Activated CD8-positive, alpha-beta T cell treated with anti-CD3 and anti-CD28 coated beads for 36 hours (primary cell): ENCODE results near the gene CBLL1. TPM values are rescaled to one million over a fixed set of nuclear protein-coding genes. Genes with fewer than 3 reads are reported as not detected.

ENCODE experiments used
- ATAC-seq: fragments of 200-7000 bp; cut with Tn5 transposase; one replicate; pipeline ENCODE4 v1.10.0; 2021; ENCODE audit warnings: mild to moderate bottlenecking, moderate library complexity
- CTCF ChIA-PET: fragments of 350-600 bp; sonication (Branson Sonifier 250); formaldehyde crosslinking; loops from one replicate; lab custom pipeline; 2021; ENCODE audit warnings: antibody characterized with exemption; lab: Charles Lee
- POLR2A ChIA-PET: fragments of 350-600 bp; sonication (Branson Sonifier 250); formaldehyde crosslinking; loops from one replicate; lab custom pipeline; 2021; ENCODE audit warnings: antibody characterized with exemption; lab: Charles Lee
- DNase-seq: peaks from one replicate; pipeline ENCODE4 v3.0.0-alpha.2; 2020
- H3K27ac Mint-ChIP-seq: one replicate; pipeline ENCODE4 v1.8.0; 2021; ENCODE audit warnings: mild to moderate bottlenecking, mixed read lengths
- H3K27me3 Mint-ChIP-seq: one replicate; pipeline ENCODE4 v1.8.0; 2021; ENCODE audit warnings: mixed read lengths
- H3K36me3 Mint-ChIP-seq: one replicate; pipeline ENCODE4 v1.8.0; 2021; ENCODE audit warnings: low read depth, mixed read lengths
- H3K4me1 Mint-ChIP-seq: one replicate; pipeline ENCODE4 v1.8.0; 2021; ENCODE audit warnings: low read depth, mixed read lengths
- H3K4me3 Mint-ChIP-seq: one replicate; pipeline ENCODE4 v1.8.0; 2021; ENCODE audit warnings: mild to moderate bottlenecking, moderate library complexity, mixed read lengths
- H3K9me3 Mint-ChIP-seq: one replicate; pipeline ENCODE4 v1.8.0; 2021; ENCODE audit warnings: mixed read lengths
- intact Hi-C: fragments of 100-400 bp; cut with micrococcal nuclease; formaldehyde crosslinking; loops from one replicate; pipeline ENCODE4 v1.10.0; 2022
- total RNA-seq, 2 experiments: library from RNA; stranded (reverse); gene quantifications; one replicate each; pipeline ENCODE4 v1.2.3, GENCODE V29; 2021
- TF ChIP-seq, protein P1 (sequence below): fragments of 200-600 bp; IDR thresholded peaks from one replicate; pipeline ENCODE4 v1.8.0; 2022; ENCODE audit warnings: antibody characterized with exemption, mild to moderate bottlenecking

CBLL1 gene
- total RNA-seq, 2 experiments from 2014 or later = 31.7 to 38.2 TPM

DNA sequence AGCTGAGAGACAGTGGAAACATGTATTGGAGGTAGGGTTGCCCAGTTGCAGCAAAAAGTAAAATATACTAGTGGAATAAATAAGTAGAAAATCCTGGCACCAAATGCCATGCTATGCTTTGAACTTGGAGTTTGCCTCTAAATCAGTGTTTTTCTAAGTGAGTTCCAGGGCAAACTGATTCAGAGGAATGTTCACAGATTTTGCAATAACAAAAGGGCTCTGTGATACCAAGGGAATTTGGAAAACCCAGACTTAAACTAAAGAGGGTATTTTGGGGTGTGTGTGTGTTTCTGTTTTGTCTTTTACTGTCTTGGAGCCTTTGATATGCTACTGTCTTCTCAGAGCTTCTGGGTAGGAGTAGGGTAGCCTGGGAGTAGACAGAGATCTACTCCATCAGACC, 43.4 kb upstream of the CBLL1 start:
- CTCF ChIA-PET = interaction anchor here (1.0 kb wide), 1 partner anchor 24 kb away, joined by 4 read pairs; no protein-coding TSS in a partner anchor
- Mint-ChIP-seq H3K27me3 (peaks cover 4% of the 10 kb centered on the region), H3K27ac (no peak overlapping the region), H3K36me3 (no peaks in the 10 kb centered on the region), H3K9me3 (no peaks in the 10 kb centered on the region), H3K4me3 (no peak overlapping the region), H3K4me1 (peaks cover 9% of the 10 kb centered on the region)
- TF ChIP-seq, protein P1, sequence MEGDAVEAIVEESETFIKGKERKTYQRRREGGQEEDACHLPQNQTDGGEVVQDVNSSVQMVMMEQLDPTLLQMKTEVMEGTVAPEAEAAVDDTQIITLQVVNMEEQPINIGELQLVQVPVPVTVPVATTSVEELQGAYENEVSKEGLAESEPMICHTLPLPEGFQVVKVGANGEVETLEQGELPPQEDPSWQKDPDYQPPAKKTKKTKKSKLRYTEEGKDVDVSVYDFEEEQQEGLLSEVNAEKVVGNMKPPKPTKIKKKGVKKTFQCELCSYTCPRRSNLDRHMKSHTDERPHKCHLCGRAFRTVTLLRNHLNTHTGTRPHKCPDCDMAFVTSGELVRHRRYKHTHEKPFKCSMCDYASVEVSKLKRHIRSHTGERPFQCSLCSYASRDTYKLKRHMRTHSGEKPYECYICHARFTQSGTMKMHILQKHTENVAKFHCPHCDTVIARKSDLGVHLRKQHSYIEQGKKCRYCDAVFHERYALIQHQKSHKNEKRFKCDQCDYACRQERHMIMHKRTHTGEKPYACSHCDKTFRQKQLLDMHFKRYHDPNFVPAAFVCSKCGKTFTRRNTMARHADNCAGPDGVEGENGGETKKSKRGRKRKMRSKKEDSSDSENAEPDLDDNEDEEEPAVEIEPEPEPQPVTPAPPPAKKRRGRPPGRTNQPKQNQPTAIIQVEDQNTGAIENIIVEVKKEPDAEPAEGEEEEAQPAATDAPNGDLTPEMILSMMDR = no peak
- POLR2A ChIA-PET = interaction anchor here (1.1 kb wide), 1 partner anchor 11 kb away, joined by 3 read pairs; no protein-coding TSS in a partner anchor
- DNase-seq = no peak
- ATAC-seq = no peak
- intact Hi-C loops = no loop called here

DNA sequence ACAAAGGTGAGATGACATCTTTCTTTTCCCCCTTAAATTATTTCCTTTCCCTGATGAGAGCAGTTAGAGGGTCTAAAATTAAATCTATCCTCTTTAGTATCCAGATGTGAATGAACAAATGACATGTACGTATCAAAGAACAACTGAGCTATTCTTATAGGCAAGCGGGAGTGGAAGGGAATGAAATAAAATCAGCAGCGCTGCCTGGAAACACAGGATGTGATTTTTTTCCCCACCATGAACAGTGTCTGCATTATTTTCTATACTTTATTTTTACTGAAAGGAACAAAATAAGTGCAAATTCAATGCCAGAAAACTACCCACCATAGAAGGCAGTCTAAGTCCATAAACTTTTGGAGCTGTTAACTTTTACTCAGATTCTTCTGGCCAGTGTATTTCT, 42.8 kb upstream of the CBLL1 start:
- ATAC-seq (no peak), DNase-seq (no peak)
- TF ChIP-seq, protein P1 = no peak
- POLR2A ChIA-PET = interaction anchor here (1.1 kb wide), 1 partner anchor 10 kb away, joined by 3 read pairs; no protein-coding TSS in a partner anchor
- Mint-ChIP-seq H3K27me3 (peaks cover 4% of the 10 kb centered on the region), H3K4me3 (no peak overlapping the region), H3K27ac (no peak overlapping the region), H3K9me3 (no peaks in the 10 kb centered on the region), H3K4me1 (peaks cover 9% of the 10 kb centered on the region), H3K36me3 (no peaks in the 10 kb centered on the region)
- CTCF ChIA-PET = interaction anchor here (0.9 to 1.0 kb wide), 3 partner anchors 9 to 23 kb away, joined by 3 to 4 read pairs (median 4); no protein-coding TSS in a partner anchor
- intact Hi-C loops = no loop called here

DNA sequence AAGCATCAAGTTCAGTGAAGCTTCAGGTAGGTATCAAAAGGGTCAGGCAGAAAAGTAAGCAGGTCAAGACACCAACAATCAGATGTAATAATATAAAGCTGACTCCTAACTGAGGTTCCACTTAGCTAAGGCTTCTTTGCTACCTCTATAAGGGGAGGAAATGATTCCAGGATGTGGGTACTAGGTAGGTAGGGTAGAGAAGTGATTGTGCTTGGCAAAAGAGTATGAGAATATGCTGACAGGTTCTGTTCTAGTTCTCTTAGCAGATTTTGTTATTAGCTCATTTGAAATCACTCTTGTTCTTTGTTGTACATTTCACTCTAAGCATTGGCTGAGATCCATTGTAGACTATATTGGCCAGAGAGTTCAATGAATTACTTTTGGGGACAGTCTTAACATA, 40.7 kb upstream of the CBLL1 start:
- Mint-ChIP-seq H3K9me3 (no peaks in the 10 kb centered on the region), H3K4me3 (no peak overlapping the region), H3K4me1 (peaks cover 2% of the 10 kb centered on the region), H3K27me3 (peaks cover 2% of the 10 kb centered on the region), H3K36me3 (no peaks in the 10 kb centered on the region), H3K27ac (no peak overlapping the region)
- DNase-seq (no peak), ATAC-seq (no peak)
- CTCF ChIA-PET = interaction anchor here (1.1 kb wide), 1 partner anchor 176 kb away, joined by 3 read pairs; no protein-coding TSS in a partner anchor
- intact Hi-C loops = no loop called here
- POLR2A ChIA-PET = no interaction called here
- TF ChIP-seq, protein P1 = no peak

DNA sequence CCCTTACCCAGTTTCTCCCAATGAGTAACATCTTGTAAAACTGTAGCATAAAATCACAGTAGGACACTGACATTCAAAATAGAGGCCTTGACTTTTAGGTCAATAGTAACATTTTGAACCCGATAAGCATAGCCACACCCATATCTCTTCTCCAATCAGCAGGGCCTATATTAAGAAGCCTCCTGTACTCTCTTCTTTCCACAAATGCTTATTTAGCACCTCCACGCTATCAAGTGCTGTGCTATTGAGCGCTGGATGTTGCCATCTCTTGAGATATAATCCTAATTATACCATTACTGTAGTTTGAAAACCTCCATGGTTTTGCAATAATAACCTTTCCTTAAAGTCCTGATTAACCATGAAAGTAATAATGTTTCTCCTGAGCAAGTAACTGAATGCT, 40.1 kb upstream of the CBLL1 start:
- Mint-ChIP-seq H3K36me3 (no peaks in the 10 kb centered on the region), H3K27ac (no peak overlapping the region), H3K4me1 (peaks cover 2% of the 10 kb centered on the region), H3K4me3 (no peak overlapping the region), H3K9me3 (no peaks in the 10 kb centered on the region), H3K27me3 (peaks cover 2% of the 10 kb centered on the region)
- TF ChIP-seq, protein P1 = no peak
- ATAC-seq (no peak), DNase-seq (no peak)
- POLR2A ChIA-PET = no interaction called here
- CTCF ChIA-PET = no interaction called here
- intact Hi-C loops = no loop called here

DNA sequence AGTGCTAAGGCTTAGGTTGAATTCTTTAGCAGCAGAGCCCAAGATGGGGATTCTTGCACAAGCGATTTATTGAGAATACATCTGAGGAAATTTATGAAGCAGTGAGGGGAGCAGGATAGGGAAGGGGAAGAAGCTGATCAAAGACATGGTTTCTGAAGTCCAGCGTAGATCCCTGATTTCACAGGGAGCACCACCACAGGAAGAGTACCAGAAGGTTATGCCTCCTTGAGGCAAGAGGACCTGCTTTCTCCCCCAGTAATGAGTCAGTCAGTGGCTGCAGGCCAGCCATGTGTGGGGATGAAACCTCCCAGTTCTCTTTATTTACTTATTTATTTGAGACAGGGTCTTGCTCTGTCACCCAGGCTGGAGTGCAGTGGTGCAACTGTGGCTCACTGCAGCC, 35.0 kb upstream of the CBLL1 start:
- intact Hi-C loops = no loop called here
- H3K9me3 Mint-ChIP-seq = no peaks in the 10 kb centered on the region
- TF ChIP-seq, protein P1 = no peak
- peaks cover 9% of the 10 kb centered on the region for H3K27me3 Mint-ChIP-seq
- H3K36me3 Mint-ChIP-seq = no peaks in the 10 kb centered on the region
- DNase-seq (no peak), ATAC-seq (no peak)
- ChIA-PET POLR2A (no interaction called here), CTCF (interaction anchor here (0.6 to 1.2 kb wide), 3 partner anchors 11 to 562 kb away, joined by 3 to 4 read pairs (median 3); no protein-coding TSS in a partner anchor)
- H3K4me3 Mint-ChIP-seq = no peak overlapping the region
- no peak overlapping the region for H3K27ac Mint-ChIP-seq
- no peaks in the 10 kb centered on the region for H3K4me1 Mint-ChIP-seq
